Naive thymus-derived CD4-positive, alpha-beta T cell (primary cell): ENCODE measurements around the gene KIF11. TPM values are rescaled to one million over a fixed set of nuclear protein-coding genes. Genes with fewer than 3 reads are reported as not detected.
"Not testable (repeated sequence)": the region's sequence is repeated elsewhere in the genome, so short reads cannot be mapped to it uniquely, and the experiment has no call there.

Source experiments
- ATAC-seq: fragments of 150-1000 bp; cut with Tn5 transposase; 2 replicates; pipeline ENCODE4 v1.10.0; 2021; ENCODE audit warnings: mild to moderate bottlenecking, moderate library complexity
- CTCF ChIA-PET: fragments of 350-600 bp; sonication (Branson Sonifier 250); formaldehyde crosslinking; loops from one replicate; lab custom pipeline; 2021; ENCODE audit warnings: antibody characterized with exemption; lab: Charles Lee
- POLR2A ChIA-PET: fragments of 350-600 bp; sonication (Branson Sonifier 250); formaldehyde crosslinking; loops from one replicate; lab custom pipeline; 2021; ENCODE audit warnings: antibody characterized with exemption, inconsistent platforms; lab: Charles Lee
- DNase-seq, 9 donors: peaks; one replicate each; pipeline versions ENCODE4 v3.0.0 to v3.0.0-alpha.2; 2020 to 2022; ENCODE audit warnings: mixed read lengths in 1 of 9
- H3K27ac ChIP-seq: one replicate; pipeline ENCODE4 v1.7.0; 2013; ENCODE audit warnings: mild to moderate bottlenecking, low read depth, low read length, moderate library complexity
- H3K27me3 ChIP-seq, 2 donors: one replicate each; pipeline ENCODE4 v1.7.0; 2013; ENCODE audit warnings: low read length in 2 of 2, mild to moderate bottlenecking in 2 of 2, moderate library complexity in 2 of 2; ENCODE audit not compliant: control insufficient read depth in 2 of 2, insufficient read depth in 2 of 2
- H3K36me3 ChIP-seq, 3 experiments: 1 replicate in 2 of 3; 2 replicates in 1 of 3; pipeline ENCODE4 v1.7.0; 2013; ENCODE audit warnings: low read length in 3 of 3, mild to moderate bottlenecking in 3 of 3, moderate library complexity in 1 of 3; ENCODE audit not compliant: insufficient read depth in 3 of 3, control insufficient read depth in 2 of 3
- H3K4me1 ChIP-seq, 2 donors: one replicate each; pipeline ENCODE4 v1.7.0; 2013; ENCODE audit warnings: low read length in 2 of 2, mild to moderate bottlenecking in 2 of 2, moderate library complexity in 1 of 2; ENCODE audit not compliant: control insufficient read depth in 2 of 2, insufficient read depth in 2 of 2
- H3K4me3 ChIP-seq: 2 replicates; pipeline ENCODE4 v1.7.0; 2013; ENCODE audit warnings: mild to moderate bottlenecking, low read length
- H3K9me3 ChIP-seq, 3 experiments: 1 replicate in 2 of 3; 2 replicates in 1 of 3; pipeline ENCODE4 v1.7.0; 2013; ENCODE audit warnings: low read length in 3 of 3; ENCODE audit not compliant: control insufficient read depth in 2 of 3
- H3K27ac Mint-ChIP-seq, 9 donors: one replicate each; pipeline ENCODE4 v1.8.0; 2020 to 2022; ENCODE audit warnings: mixed read lengths in 9 of 9, mild to moderate bottlenecking in 8 of 9, moderate library complexity in 5 of 9, inconsistent platforms in 2 of 9
- H3K27me3 Mint-ChIP-seq, 5 donors: one replicate each; pipeline ENCODE4 v1.8.0; 2021 to 2022; ENCODE audit warnings: mixed read lengths in 5 of 5, mild to moderate bottlenecking in 1 of 5
- H3K36me3 Mint-ChIP-seq, 5 donors: one replicate each; pipeline ENCODE4 v1.8.0; 2020 to 2022; ENCODE audit warnings: mixed read lengths in 5 of 5, mild to moderate bottlenecking in 3 of 5, inconsistent platforms in 1 of 5
- H3K4me1 Mint-ChIP-seq, 7 donors: one replicate each; pipeline ENCODE4 v1.8.0; 2020 to 2022; ENCODE audit warnings: mixed read lengths in 7 of 7, mild to moderate bottlenecking in 3 of 7, inconsistent platforms in 1 of 7
- H3K4me3 Mint-ChIP-seq, 10 donors: one replicate each; pipeline ENCODE4 v1.8.0; 2020 to 2022; ENCODE audit warnings: mild to moderate bottlenecking in 10 of 10, mixed read lengths in 10 of 10, moderate library complexity in 6 of 10, inconsistent platforms in 2 of 10
- H3K9me3 Mint-ChIP-seq, 11 donors: one replicate each; pipeline ENCODE4 v1.8.0; 2020 to 2022; ENCODE audit warnings: mixed read lengths in 11 of 11, mild to moderate bottlenecking in 4 of 11, inconsistent platforms in 1 of 11, moderate library complexity in 1 of 11
- intact Hi-C, 2 donors: fragments of 100-400 bp; cut with micrococcal nuclease; formaldehyde crosslinking; loops; one replicate each; pipeline ENCODE4 v1.15.1; 2023
- polyA plus RNA-seq, 2 donors: library from polyadenylated mRNA; unstranded; fragments of 300-500 nt; fragmentation: Illumina TruSeq; gene quantifications; one replicate each; pipeline ENCODE4 v1.2.3, GENCODE V29; 2021
- total RNA-seq, 6 experiments: library from RNA in 5 of 6; stranded (reverse) in 5 of 6; gene quantifications; 1 replicate in 5 of 6; 2 replicates in 1 of 6; pipeline ENCODE4 v1.2.3 and lab custom pipeline; 2021 to 2026

Gene KIF11
- total and polyA plus RNA-seq, 7 experiments from 2014 or later: 0.19 to 52.6 (median 0.70) TPM

- H3K9me3 ChIP-seq: no peaks in the 10 kb centered on the region
- ChIA-PET POLR2A (interaction anchor here (6.0 kb wide), 1 partner anchor 15 kb away, joined by 78 read pairs; the partner anchor contains the start of gene KIF11), CTCF (interaction anchor here (0.6 to 1.8 kb wide), 2 partner anchors 25 to 59 kb away, joined by 4 to 6 read pairs; no protein-coding TSS in a partner anchor)
- no peak for DNase-seq
- H3K36me3 ChIP-seq: peaks cover 0 to 12% (median 0%) of the 10 kb centered on the region in 3 experiments
- no peak overlapping the region for H3K27ac ChIP-seq
- peak overlapping the region in 1 of 9 donors; percentile 46 for H3K27ac Mint-ChIP-seq
- H3K36me3 Mint-ChIP-seq: peaks cover 0 to 10% (median 0%) of the 10 kb centered on the region in 5 donors
- H3K27me3 Mint-ChIP-seq: no peaks in the 10 kb centered on the region
- no peak overlapping the region for H3K4me3 ChIP-seq
- no peaks in the 10 kb centered on the region for H3K9me3 Mint-ChIP-seq
- intact Hi-C loops: no loop called here
- peaks cover 24 to 28% (median 27%) of the 10 kb centered on the region in 7 donors for H3K4me1 Mint-ChIP-seq
- no peaks in the 10 kb centered on the region for H3K27me3 ChIP-seq
- no peak for ATAC-seq
- H3K4me1 ChIP-seq: peaks cover 12 to 14% of the 10 kb centered on the region in 2 donors
- H3K4me3 Mint-ChIP-seq: peak overlapping the region in 1 of 10 donors; percentile 6
Observed at GRCh38 chr10:92575961-92576360, 17.0 kb upstream of the KIF11 start.

GRCh38 chr10:92582347-92582746, 10.6 kb upstream of the KIF11 start:
- H3K27ac ChIP-seq, H3K4me3 Mint-ChIP-seq, H3K27ac Mint-ChIP-seq, H3K9me3 Mint-ChIP-seq, H3K9me3 ChIP-seq, H3K4me1 ChIP-seq, intact Hi-C loops, H3K27me3 ChIP-seq, H3K27me3 Mint-ChIP-seq, DNase-seq, POLR2A ChIA-PET, H3K36me3 ChIP-seq, ATAC-seq, H3K36me3 Mint-ChIP-seq, H3K4me3 ChIP-seq, H3K4me1 Mint-ChIP-seq, CTCF ChIA-PET: not testable (repeated sequence)

GRCh38 chr10:92590623-92591549, 2.0 kb upstream of the KIF11 start:
- peak; percentile 1 for ATAC-seq
- ChIA-PET CTCF (interaction anchor here (1.1 to 3.0 kb wide), 2 partner anchors 17 to 74 kb away, joined by 7 to 21 read pairs; partner anchors contain the start of gene IDE), POLR2A (interaction anchor here (0.6 to 3.6 kb wide), 11 partner anchors 14 to 792 kb away, joined by 3 to 78 read pairs (median 4); partner anchors contain the start of genes BTAF1, CPEB3, EXOC6 and IDE)
- Histone ChIP-seq H3K4me1 (peaks cover 12 to 28% of the 10 kb centered on the region in 2 donors), H3K27me3 (no peaks in the 10 kb centered on the region), H3K9me3 (no peaks in the 10 kb centered on the region), H3K36me3 (no peaks in the 10 kb centered on the region), H3K4me3 (peak overlapping the region; percentile 83), H3K27ac (peak overlapping the region; percentile 96)
- DNase-seq: peak in 2 of 9 donors; percentile 10 to 11
- H3K27ac Mint-ChIP-seq: peak overlapping the region; percentile 96 to 100 (median 100)
- H3K4me1 Mint-ChIP-seq: peaks cover 9 to 35% (median 28%) of the 10 kb centered on the region in 7 donors
- H3K4me3 Mint-ChIP-seq: peak overlapping the region; percentile 88 to 100 (median 99)
- H3K27me3 Mint-ChIP-seq: peaks cover 0 to 5% (median 0%) of the 10 kb centered on the region in 5 donors
- H3K36me3 Mint-ChIP-seq: peaks cover 0 to 5% (median 0%) of the 10 kb centered on the region in 5 donors
- intact Hi-C loops: loop anchor here (1.0 to 10.0 kb wide), 15 partner anchors 17 to 1771 kb away; partner anchors contain the start of genes IDE (in 2 of the 2), PCGF5 (in 2 of the 2), BTAF1 (in 1 of the 2) and CPEB3 (in 1 of the 2)
- H3K9me3 Mint-ChIP-seq: peaks cover 0 to 3% (median 0%) of the 10 kb centered on the region in 11 donors

GRCh38 chr10:92591550-92592022, 1.3 kb upstream of the KIF11 start:
- peaks cover 0 to 3% (median 0%) of the 10 kb centered on the region in 11 donors for H3K9me3 Mint-ChIP-seq
- CTCF ChIA-PET: interaction anchor here (1.1 to 3.0 kb wide), 2 partner anchors 17 to 75 kb away, joined by 7 to 21 read pairs; partner anchors contain the start of gene IDE
- peaks cover 0 to 5% (median 0%) of the 10 kb centered on the region in 5 donors for H3K27me3 Mint-ChIP-seq
- peaks cover 12 to 28% of the 10 kb centered on the region in 2 donors for H3K4me1 ChIP-seq
- peak; percentile 79 to 90 (median 89) for DNase-seq
- H3K36me3 Mint-ChIP-seq: peaks cover 0 to 5% (median 0%) of the 10 kb centered on the region in 5 donors
- no peaks in the 10 kb centered on the region for H3K9me3 ChIP-seq
- H3K27ac Mint-ChIP-seq: peak overlapping the region; percentile 96 to 100 (median 100)
- ATAC-seq: peak; percentile 90
- H3K4me1 Mint-ChIP-seq: peaks cover 9 to 42% (median 28%) of the 10 kb centered on the region in 7 donors
- H3K4me3 Mint-ChIP-seq: peak overlapping the region; percentile 95 to 100 (median 99)
- POLR2A ChIA-PET: interaction anchor here (0.7 to 3.6 kb wide), 10 partner anchors 14 to 793 kb away, joined by 3 to 78 read pairs (median 5); partner anchors contain the start of genes BTAF1, CPEB3, EXOC6 and IDE
- no peaks in the 10 kb centered on the region for H3K27me3 ChIP-seq
- H3K36me3 ChIP-seq: no peaks in the 10 kb centered on the region
- peak overlapping the region; percentile 96 for H3K27ac ChIP-seq
- intact Hi-C loops: loop anchor here (1.0 to 10.0 kb wide), 21 partner anchors 17 to 1771 kb away; partner anchors contain the start of genes BTAF1 (in 2 of the 2), IDE (in 2 of the 2), PCGF5 (in 2 of the 2) and TNKS2 (in 2 of the 2)
- H3K4me3 ChIP-seq: peak overlapping the region; percentile 83

GRCh38 chr10:92593619-92594588, 974 bp downstream of the KIF11 start:
- H3K27me3 Mint-ChIP-seq: peaks cover 0 to 5% (median 0%) of the 10 kb centered on the region in 5 donors
- H3K9me3 ChIP-seq: no peaks in the 10 kb centered on the region
- peaks cover 12 to 28% of the 10 kb centered on the region in 2 donors for H3K4me1 ChIP-seq
- H3K36me3 Mint-ChIP-seq: peaks cover 0 to 11% (median 0%) of the 10 kb centered on the region in 5 donors
- peak overlapping the region; percentile 96 for H3K27ac ChIP-seq
- ChIA-PET POLR2A (no interaction called here), CTCF (no interaction called here)
- H3K27me3 ChIP-seq: no peaks in the 10 kb centered on the region
- peak overlapping the region; percentile 83 for H3K4me3 ChIP-seq
- H3K9me3 Mint-ChIP-seq: peaks cover 0 to 3% (median 0%) of the 10 kb centered on the region in 11 donors
- no peak for DNase-seq
- H3K36me3 ChIP-seq: no peaks in the 10 kb centered on the region
- peaks cover 9 to 61% (median 28%) of the 10 kb centered on the region in 7 donors for H3K4me1 Mint-ChIP-seq
- intact Hi-C loops: loop anchor here (1.0 to 10.0 kb wide), 18 partner anchors 8 to 1768 kb away; partner anchors contain the start of genes BTAF1 (in 2 of the 2), PCGF5 (in 2 of the 2), CEP55 (in 1 of the 2) and CPEB3 (in 1 of the 2)
- H3K27ac Mint-ChIP-seq: peak overlapping the region in 7 of 9 donors; percentile 15 to 100 (median 79)
- peak overlapping the region; percentile 95 to 100 (median 99) for H3K4me3 Mint-ChIP-seq
- ATAC-seq: no peak
